Activated effector memory CD4-positive, alpha-beta T cell treated with anti-CD3 and anti-CD28 coated beads, Interleukin-2, amount 50 U/mL, for 16 hours (primary cell): ENCODE results near the gene TSC2.
"Not testable (repeated sequence)": the region's sequence is repeated elsewhere in the genome, so short reads cannot be mapped to it uniquely, and the experiment has no call there.

Source experiments
- DNase-seq: peaks from one replicate; pipeline ENCODE4 v3.0.0-alpha.2; 2020

TSC2 gene

GRCh38 chr16:2087748-2088631 lies 40.2 kb downstream of the TSC2 start:
- DNase-seq, result no peak

- DNase-seq, result no peak
Observed at GRCh38 chr16:2088759-2089358, 41.1 kb downstream of the TSC2 start.

- DNase-seq, result no peak
Observed at GRCh38 chr16:2089706-2090480, 42.1 kb downstream of the TSC2 start.

- DNase-seq, result no peak
Observed at GRCh38 chr16:2090481-2090776, 42.6 kb downstream of the TSC2 start.

GRCh38 chr16:2090777-2091546 lies 43.2 kb downstream of the TSC2 start:
- DNase-seq, result peak; percentile 75

- no peak for DNase-seq
Observed at GRCh38 chr16:2091547-2092255, 43.9 kb downstream of the TSC2 start.

- DNase-seq, result no peak
Observed at GRCh38 chr16:2092256-2092620, 44.5 kb downstream of the TSC2 start.

GRCh38 chr16:2092866-2093265 lies 45.1 kb downstream of the TSC2 start:
- DNase-seq, result no peak

- no peak for DNase-seq
Observed at GRCh38 chr16:2093793-2094192, 46.0 kb downstream of the TSC2 start.

- no peak for DNase-seq
Observed at GRCh38 chr16:2095315-2095853, 47.6 kb downstream of the TSC2 start.

- no peak for DNase-seq
Observed at GRCh38 chr16:2095918-2096582, 48.3 kb downstream of the TSC2 start.

GRCh38 chr16:2096853-2097595 lies 49.2 kb downstream of the TSC2 start:
- no peak for DNase-seq

- DNase-seq, result not testable (repeated sequence)
Observed at GRCh38 chr16:2097689-2098088, 49.9 kb downstream of the TSC2 start.

- DNase-seq, result not testable (repeated sequence)
Observed at GRCh38 chr16:2101581-2101980, 53.8 kb downstream of the TSC2 start.

GRCh38 chr16:2102471-2102870 lies 54.7 kb downstream of the TSC2 start:
- no peak for DNase-seq

- DNase-seq, result not testable (repeated sequence)
Observed at GRCh38 chr16:2104464-2104863, 56.7 kb downstream of the TSC2 start.

GRCh38 chr16:2105291-2105690 lies 57.5 kb downstream of the TSC2 start:
- not testable (repeated sequence) for DNase-seq

GRCh38 chr16:2105769-2106168 lies 58.0 kb downstream of the TSC2 start:
- DNase-seq, result not testable (repeated sequence)

GRCh38 chr16:2106211-2106610 lies 58.4 kb downstream of the TSC2 start:
- DNase-seq, result not testable (repeated sequence)

GRCh38 chr16:2107121-2107790 lies 59.5 kb downstream of the TSC2 start:
- not testable (repeated sequence) for DNase-seq
